Calu3 (cell line): ENCODE results near the gene SDC4. TPM values are rescaled to one million over a fixed set of nuclear protein-coding genes. Genes with fewer than 3 reads are reported as not detected.

ENCODE experiments used
- BruUV-seq: library from RNA; stranded (reverse); fragments of 400-500 nt; replicated peaks from 2 replicates; lab custom pipeline; 2021; lab: Mats Ljungman, UMichigan
- CTCF ChIA-PET: fragments of 300-600 bp; sonication (Branson Sonifier 250); formaldehyde crosslinking; loops from one replicate; lab custom pipeline; 2022; ENCODE audit warnings: antibody characterized with exemption; lab: Charles Lee
- DNase-seq: peaks from one replicate; pipeline ENCODE4 v3.0.0; 2022
- H3K27ac Mint-ChIP-seq: one replicate; pipeline ENCODE4 v1.8.0; 2022; ENCODE audit warnings: mixed read lengths; ENCODE audit not compliant: unreplicated experiment
- H3K27me3 Mint-ChIP-seq: one replicate; pipeline ENCODE4 v1.8.0; 2022; ENCODE audit warnings: mixed read lengths; ENCODE audit not compliant: unreplicated experiment
- H3K36me3 Mint-ChIP-seq: one replicate; pipeline ENCODE4 v1.8.0; 2022; ENCODE audit warnings: mild to moderate bottlenecking, moderate library complexity, mixed read lengths; ENCODE audit not compliant: insufficient read depth, unreplicated experiment
- H3K4me1 Mint-ChIP-seq: one replicate; pipeline ENCODE4 v1.8.0; 2022; ENCODE audit warnings: mild to moderate bottlenecking, low read depth, mixed read lengths; ENCODE audit not compliant: unreplicated experiment
- H3K4me3 Mint-ChIP-seq: one replicate; pipeline ENCODE4 v1.8.0; 2022; ENCODE audit warnings: mild to moderate bottlenecking, low read depth, moderate library complexity, mixed read lengths; ENCODE audit not compliant: unreplicated experiment
- H3K9me3 Mint-ChIP-seq: one replicate; pipeline ENCODE4 v1.8.0; 2022; ENCODE audit warnings: low read depth, mixed read lengths; ENCODE audit not compliant: unreplicated experiment
- intact Hi-C: fragments of 100-400 bp; cut with micrococcal nuclease; formaldehyde crosslinking; loops from one replicate; pipeline ENCODE4 v1.10.0; 2022; ENCODE audit not compliant: unreplicated experiment
- total RNA-seq: library from RNA; stranded (reverse); gene quantifications from 2 replicates; pipeline ENCODE4 v1.2.3, GENCODE V29; 2022
- TF ChIP-seq, protein P1 (sequence below): fragments of 200-600 bp; IDR thresholded peaks from one replicate; pipeline ENCODE4 v1.8.0; 2022; ENCODE audit warnings: antibody characterized with exemption; ENCODE audit not compliant: unreplicated experiment

Gene SDC4
- total RNA-seq, 1 experiment from 2014 or later, result 238 TPM

DNA sequence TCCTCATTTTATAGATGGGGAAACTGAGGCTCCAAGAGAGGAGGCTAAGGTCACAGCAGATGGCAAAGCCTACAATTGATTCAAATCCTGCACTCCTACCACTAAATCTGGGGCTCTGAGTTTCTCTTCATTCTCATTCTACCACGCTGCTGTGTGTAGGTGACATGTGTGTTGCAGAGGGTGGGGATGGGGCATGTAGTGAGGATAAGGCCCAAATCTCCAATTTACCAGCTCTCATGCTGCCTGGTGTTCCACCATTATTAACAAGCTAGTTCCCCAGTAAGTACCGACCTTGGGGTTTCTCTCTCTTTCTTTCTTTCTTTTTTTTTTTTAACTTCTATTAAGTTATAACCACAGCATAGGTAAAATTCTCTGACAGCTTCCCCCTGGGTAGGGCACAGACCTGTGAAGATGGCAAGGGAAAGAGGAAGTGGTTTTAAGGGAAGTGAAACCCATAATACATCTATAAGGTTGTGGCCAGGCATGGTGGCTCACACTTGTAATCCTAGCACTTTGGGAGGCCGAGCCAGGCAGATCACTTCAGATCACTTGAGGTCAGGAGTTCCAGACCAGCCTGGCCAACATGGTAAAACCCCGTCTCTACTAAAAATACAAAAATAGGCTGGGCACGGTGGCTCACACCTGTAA is 27.2 kb downstream of the SDC4 start:
- BruUV-seq, result no TSS peak
- Mint-ChIP-seq H3K27ac (no peak overlapping the region), H3K36me3 (peaks cover 29% of the 10 kb centered on the region), H3K9me3 (no peaks in the 10 kb centered on the region), H3K4me3 (no peak overlapping the region), H3K4me1 (peaks cover 21% of the 10 kb centered on the region), H3K27me3 (peaks cover 36% of the 10 kb centered on the region)
- no peak for DNase-seq
- TF ChIP-seq, protein P1, sequence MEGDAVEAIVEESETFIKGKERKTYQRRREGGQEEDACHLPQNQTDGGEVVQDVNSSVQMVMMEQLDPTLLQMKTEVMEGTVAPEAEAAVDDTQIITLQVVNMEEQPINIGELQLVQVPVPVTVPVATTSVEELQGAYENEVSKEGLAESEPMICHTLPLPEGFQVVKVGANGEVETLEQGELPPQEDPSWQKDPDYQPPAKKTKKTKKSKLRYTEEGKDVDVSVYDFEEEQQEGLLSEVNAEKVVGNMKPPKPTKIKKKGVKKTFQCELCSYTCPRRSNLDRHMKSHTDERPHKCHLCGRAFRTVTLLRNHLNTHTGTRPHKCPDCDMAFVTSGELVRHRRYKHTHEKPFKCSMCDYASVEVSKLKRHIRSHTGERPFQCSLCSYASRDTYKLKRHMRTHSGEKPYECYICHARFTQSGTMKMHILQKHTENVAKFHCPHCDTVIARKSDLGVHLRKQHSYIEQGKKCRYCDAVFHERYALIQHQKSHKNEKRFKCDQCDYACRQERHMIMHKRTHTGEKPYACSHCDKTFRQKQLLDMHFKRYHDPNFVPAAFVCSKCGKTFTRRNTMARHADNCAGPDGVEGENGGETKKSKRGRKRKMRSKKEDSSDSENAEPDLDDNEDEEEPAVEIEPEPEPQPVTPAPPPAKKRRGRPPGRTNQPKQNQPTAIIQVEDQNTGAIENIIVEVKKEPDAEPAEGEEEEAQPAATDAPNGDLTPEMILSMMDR, result no peak
- CTCF ChIA-PET, result interaction anchor here (0.5 to 4.5 kb wide), 11 partner anchors 21 to 458 kb away, joined by 3 to 141 read pairs (median 4); partner anchors contain the start of gene SDC4
- intact Hi-C loops, result no loop called here

- Mint-ChIP-seq H3K27me3 (peaks cover 54% of the 10 kb centered on the region), H3K36me3 (peaks cover 8% of the 10 kb centered on the region), H3K4me3 (no peak overlapping the region), H3K9me3 (no peaks in the 10 kb centered on the region), H3K27ac (no peak overlapping the region), H3K4me1 (peaks cover 20% of the 10 kb centered on the region)
- no TSS peak for BruUV-seq
- TF ChIP-seq, protein P1, result no peak
- CTCF ChIA-PET, result interaction anchor here (0.7 to 3.4 kb wide), 11 partner anchors 10 to 452 kb away, joined by 3 to 34 read pairs (median 5); partner anchors contain the start of gene MATN4
- intact Hi-C loops, result loop anchor here (1.0 kb wide), 2 partner anchors 118 to 452 kb away; no protein-coding TSS in a partner anchor
- DNase-seq, result no peak
These were observed 29.3 kb downstream of the SDC4 start for GRCh38 chr20:45318948-45319347.

- H3K9me3 Mint-ChIP-seq, result no peaks in the 10 kb centered on the region
- H3K27ac Mint-ChIP-seq, result no peak overlapping the region
- H3K27me3 Mint-ChIP-seq, result peaks cover 59% of the 10 kb centered on the region
- BruUV-seq, result no TSS peak
- CTCF ChIA-PET, result interaction anchor here (0.6 to 3.4 kb wide), 12 partner anchors 10 to 453 kb away, joined by 3 to 34 read pairs (median 4); partner anchors contain the start of gene MATN4
- TF ChIP-seq, protein P1, result no peak
- peaks cover 15% of the 10 kb centered on the region for H3K4me1 Mint-ChIP-seq
- peaks cover 3% of the 10 kb centered on the region for H3K36me3 Mint-ChIP-seq
- no peak overlapping the region for H3K4me3 Mint-ChIP-seq
- no peak for DNase-seq
- intact Hi-C loops, result no loop called here
These were observed 29.8 kb downstream of the SDC4 start for GRCh38 chr20:45318386-45318939.

GRCh38 chr20:45317826-45318225 is 30.4 kb downstream of the SDC4 start:
- CTCF ChIA-PET, result interaction anchor here (0.6 to 3.4 kb wide), 5 partner anchors 24 to 119 kb away, joined by 3 to 34 read pairs (median 6); no protein-coding TSS in a partner anchor
- no TSS peak for BruUV-seq
- H3K9me3 Mint-ChIP-seq, result no peaks in the 10 kb centered on the region
- peaks cover 9% of the 10 kb centered on the region for H3K4me1 Mint-ChIP-seq
- intact Hi-C loops, result no loop called here
- no peak overlapping the region for H3K4me3 Mint-ChIP-seq
- DNase-seq, result no peak
- no peak overlapping the region for H3K27ac Mint-ChIP-seq
- peaks cover 65% of the 10 kb centered on the region for H3K27me3 Mint-ChIP-seq
- TF ChIP-seq, protein P1, result no peak
- no peaks in the 10 kb centered on the region for H3K36me3 Mint-ChIP-seq
